ENCODE measurements around the gene CD72.
"Not testable (repeated sequence)": the region's sequence is repeated elsewhere in the genome, so short reads cannot be mapped to it uniquely, and the experiment has no call there.

The CD72 gene

DNA sequence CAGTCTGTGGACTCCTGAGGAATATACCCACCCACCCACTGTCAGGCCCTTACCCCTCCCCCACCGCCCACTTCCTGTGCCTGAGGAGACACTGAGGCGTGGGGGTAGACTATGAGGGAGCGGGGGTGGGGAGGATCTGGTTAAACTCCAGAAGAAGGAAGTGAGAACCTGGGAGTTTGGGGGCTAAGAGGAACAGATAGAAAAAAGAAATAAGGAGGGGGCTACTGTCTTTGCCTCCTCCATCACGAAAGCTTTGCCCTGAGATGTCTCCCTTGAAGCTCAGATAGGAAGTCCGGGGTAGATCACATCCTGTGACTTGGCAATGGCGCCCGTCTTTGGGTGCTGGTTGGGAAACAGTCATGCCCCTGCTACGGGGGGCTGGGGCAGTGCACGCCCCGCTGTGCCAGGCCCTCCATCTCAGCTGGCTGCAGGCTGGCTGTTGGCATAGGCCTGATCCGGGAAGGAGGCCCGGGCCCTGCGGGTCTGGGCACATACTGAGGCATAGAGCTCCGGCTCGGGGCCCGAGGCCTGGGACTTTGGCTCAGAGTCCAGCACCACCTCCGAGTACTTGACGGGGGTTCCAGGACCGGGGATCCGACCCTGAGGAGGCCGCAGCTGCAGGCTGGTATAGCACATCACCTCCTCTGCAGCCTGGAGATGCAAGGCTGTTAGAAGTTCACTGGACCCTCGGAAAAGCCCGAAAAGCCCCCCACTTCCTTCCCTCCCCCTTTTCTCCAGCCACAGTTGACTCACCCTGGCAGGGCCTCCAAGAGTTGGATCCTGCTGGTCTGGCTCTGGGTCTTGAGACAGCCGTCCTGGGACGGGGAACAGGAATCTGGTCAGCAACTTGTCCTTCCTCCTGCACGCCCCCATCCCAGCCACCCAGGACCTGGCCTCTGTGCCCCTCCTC, 31.5 kb upstream of the CD72 start:
- in situ Hi-C loops (cut with HindIII; ENCODE audit: low sequenced_read_pairs): loop anchor here (5.0 kb wide), 1 partner anchor 63 kb away; no protein-coding TSS in a partner anchor

DNA sequence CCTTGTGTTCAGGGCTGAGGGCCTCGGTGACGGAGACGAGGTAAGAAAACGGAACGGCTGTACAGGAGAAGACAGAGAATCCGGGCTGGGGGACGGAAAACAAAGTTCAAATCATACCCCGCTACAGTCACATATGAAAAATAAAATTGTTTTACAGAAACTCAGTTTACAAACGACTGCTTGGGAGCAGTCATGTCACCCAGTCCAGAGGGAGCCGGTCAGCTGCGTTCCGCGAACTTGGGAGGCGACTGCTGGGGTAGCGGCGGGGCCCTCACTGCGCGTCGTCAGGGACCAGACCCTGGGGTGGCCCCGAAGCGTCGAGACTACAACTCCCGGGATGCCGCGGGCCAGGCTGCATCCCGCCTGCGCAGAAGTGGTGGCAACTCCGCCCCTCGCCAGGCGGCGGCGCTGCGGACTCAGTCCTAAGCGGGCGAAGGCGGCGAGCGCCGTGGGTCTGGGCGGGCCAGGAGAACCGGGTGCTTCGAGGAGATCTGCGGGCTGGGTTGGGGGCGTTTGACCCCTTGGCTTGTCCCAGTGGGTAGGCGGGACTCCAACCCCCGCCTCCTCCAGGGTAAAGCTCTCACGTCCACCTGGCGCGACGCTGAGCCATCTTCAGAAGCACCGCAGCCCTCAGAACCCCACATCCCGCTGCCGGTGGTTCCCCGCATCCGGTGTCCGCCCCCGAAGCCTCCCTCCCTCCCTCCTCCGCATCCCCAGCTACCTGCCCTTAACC, 28.5 kb upstream of the CD72 start:
- in situ Hi-C loops (cut with HindIII; ENCODE audit: low sequenced_read_pairs): loop anchor here (5.0 kb wide), 1 partner anchor 66 kb away; no protein-coding TSS in a partner anchor

DNA sequence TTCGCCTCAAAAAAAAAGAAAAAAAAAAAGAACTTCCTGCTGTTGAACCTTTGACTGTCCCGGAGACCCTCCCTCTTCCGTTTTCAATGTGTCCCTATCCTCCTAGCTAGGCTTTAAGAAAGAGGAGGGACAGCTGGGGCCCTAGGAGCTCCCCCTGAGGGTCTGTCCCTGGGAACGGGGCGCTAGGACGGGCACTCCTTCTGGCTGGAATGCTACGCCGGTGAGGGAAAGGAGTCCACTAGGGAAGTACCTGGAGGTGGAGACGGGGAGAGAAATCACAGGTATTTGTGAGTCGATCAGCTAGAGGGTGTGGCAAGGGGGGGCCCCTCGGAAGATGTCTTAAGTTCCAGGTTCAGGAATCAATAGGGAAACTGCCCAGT, 27.9 kb upstream of the CD72 start:
- in situ Hi-C loops (cut with HindIII; ENCODE audit: low sequenced_read_pairs): loop anchor here (5.0 kb wide), 1 partner anchor 66 kb away; no protein-coding TSS in a partner anchor

DNA sequence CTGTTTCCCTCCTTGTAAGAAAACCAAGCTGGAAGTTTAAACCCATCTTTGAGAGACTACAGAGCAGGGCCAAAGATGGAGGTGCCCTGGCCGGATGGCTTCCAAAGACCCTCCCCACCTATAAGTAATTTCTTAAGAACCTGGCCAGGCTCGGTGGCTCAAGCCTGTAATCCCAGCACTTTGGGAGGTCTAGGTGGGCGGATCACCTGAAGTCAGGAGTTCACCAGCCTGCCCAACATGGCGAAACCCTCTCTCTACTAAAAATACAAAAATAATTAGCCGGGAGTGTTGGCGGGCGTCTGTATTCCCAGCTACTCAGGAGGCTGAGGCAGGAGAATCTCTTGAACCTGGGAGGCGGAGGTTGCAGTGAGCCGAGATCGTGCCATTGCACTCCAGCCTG, 27.5 kb upstream of the CD72 start:
- in situ Hi-C loops (cut with HindIII; ENCODE audit: low sequenced_read_pairs): loop anchor here (5.0 kb wide), 1 partner anchor 67 kb away; no protein-coding TSS in a partner anchor

DNA sequence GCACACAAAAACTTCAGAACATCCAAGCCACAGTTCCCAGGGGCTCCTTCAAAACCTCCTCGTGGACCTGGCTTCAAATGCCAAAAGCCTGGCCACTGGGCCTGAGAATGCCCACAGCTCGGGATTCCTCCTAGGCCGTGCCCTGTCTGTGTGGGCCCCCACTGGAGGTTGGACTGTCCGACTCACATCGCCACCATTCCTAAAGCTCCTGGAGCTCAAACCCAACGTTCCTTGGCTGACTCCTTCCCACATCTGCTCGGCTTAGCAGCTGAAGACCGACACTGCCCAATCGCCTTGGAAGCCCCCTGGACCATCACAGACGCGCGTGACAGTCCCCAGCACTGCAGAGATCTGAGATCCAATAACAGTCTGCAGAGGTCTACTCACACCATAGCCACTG, 24.8 kb upstream of the CD72 start:
- in situ Hi-C loops (cut with HindIII; ENCODE audit: low sequenced_read_pairs): no loop called here

DNA sequence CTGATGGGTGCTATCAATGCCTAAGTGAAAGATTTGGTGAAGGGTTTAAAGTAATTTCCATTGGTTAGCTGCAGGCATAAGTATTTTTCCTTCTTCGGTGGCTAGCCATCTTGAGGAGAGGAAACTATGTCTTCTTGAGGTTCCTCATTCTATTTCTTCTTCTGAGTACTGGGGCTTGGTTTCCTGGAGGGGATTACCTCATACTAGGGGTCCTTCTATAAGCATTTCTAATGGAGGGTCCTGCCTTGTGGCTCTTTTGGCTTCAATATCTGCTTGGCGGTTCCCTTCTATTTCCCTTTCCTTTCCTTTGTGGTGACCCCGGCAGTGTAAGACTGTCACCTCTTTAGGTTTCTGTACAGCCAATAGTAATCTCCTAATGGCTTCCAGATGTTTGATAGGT, 23.3 kb upstream of the CD72 start:
- in situ Hi-C loops (cut with HindIII; ENCODE audit: low sequenced_read_pairs): not testable (repeated sequence)

DNA sequence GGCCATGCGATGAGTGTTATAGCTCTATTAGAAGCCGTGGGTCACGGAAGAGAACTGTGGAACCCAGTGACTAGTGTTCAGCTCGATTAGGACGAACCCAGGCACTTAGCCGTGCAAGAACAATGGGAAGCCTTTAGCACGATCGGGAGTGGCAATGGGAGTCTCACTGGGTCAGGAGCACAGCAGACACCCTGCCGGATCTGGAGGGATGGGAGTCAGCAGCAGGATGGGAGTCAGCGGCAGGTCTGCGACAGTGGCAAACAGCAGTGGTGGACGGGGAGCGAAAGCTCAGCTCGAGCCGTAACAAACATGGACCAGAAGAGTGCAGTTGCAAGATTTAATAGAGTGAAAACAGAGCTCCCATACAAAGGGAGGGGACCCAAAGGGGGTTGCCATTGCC, 22.2 kb upstream of the CD72 start:
- in situ Hi-C loops (cut with HindIII; ENCODE audit: low sequenced_read_pairs): not testable (repeated sequence)

DNA sequence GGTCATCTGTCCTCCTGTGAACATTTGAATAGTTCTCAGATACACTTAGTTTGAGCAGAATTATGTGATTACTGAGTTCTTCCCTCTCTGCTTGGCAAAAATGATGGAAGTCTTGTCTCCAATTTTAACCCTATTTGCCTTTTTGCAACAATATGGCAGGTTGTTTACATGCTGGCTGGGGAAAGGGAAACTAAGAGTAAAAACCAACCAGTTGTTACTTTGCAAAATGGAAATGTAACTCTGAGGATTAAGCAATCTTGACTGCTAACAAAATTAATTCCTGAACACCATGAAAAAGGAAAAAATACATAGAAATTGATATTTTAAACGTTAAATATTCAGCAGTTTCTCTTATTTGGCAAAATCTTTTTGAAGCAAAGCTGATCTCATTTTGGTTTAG, 21.4 kb upstream of the CD72 start:
- in situ Hi-C loops (cut with HindIII; ENCODE audit: low sequenced_read_pairs): no loop called here

DNA sequence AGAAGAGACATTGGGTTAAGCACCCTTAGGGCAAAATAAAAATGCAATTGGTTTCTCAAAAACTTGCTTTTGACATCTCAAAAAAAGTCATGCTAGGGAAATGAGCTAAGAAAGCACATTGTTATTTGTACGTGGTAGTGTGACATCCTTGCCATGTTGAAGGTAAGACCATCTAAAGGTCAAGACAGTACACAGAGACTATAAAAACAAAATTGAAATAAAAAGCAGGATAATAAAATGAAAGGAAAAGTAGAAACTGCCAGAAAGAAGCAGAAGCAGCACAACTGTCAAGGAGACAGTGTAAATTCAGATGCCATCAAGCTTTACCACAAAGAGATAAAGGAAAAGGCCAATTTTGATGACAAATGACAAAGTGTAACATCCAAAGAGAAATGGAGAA, 21.0 kb upstream of the CD72 start:
- in situ Hi-C loops (cut with HindIII; ENCODE audit: low sequenced_read_pairs): not testable (repeated sequence)

DNA sequence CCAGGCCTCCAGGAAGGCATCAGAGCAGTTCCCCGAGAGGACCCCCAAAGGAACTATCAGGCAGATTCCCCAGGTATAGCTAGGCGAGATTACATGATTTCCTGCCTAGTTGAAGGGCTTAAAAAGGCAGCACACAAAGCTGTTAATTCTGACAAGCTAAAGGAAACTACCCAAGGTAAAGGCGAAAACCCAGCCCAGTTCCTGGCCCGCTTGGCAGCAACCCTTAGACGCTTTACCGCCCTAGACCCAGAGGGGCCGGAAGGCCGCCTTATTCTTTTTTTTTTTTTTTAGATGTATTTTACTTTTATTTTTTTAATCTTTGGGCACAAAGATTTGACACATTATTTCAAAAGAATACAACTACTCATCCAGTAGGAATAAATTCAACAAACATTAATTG, 20.5 kb upstream of the CD72 start:
- in situ Hi-C loops (cut with HindIII; ENCODE audit: low sequenced_read_pairs): not testable (repeated sequence)

DNA sequence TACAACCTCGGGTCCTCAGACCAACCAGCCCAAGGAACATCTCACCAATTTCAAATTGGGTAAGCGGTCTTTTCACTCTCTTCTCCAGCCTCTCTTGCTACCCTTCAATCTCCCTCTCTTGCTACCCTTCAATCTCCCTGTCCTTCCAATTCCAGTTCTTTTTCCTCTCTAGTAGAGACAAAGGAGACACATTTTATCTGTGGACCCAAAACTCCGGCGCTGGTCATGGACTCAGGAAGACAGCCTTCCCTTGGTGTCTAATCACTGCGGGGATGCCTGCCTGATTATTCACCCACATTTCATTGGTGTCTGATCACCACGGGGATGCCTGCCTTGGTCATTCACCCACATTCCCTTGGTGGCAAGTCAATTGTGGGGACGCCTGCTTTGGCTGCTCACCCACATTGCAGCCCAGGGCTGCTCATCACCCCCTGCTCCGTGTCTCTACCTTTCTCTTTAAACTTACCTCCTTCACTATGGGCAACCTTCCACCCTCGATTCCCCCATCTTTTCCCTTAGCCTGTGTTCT, 19.3 kb upstream of the CD72 start:
- in situ Hi-C loops (cut with HindIII; ENCODE audit: low sequenced_read_pairs): not testable (repeated sequence)

DNA sequence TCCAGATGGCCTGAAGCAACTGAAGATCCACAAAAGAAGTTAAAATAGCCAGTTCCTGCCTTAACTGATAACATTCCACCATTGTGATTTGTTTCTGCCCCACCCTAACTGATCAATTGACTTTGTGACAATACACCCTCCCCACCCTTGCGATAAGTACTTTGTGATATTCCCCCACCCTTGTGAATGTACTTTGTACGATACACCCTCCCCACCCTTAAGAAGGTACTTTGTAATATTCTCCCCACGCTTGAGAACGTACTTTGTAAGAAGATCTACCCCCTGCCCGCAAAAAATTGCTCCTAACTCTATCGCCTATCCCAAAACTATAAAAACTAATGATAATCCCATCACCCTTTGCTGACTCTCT, 18.6 kb upstream of the CD72 start:
- in situ Hi-C loops (cut with HindIII; ENCODE audit: low sequenced_read_pairs): not testable (repeated sequence)

DNA sequence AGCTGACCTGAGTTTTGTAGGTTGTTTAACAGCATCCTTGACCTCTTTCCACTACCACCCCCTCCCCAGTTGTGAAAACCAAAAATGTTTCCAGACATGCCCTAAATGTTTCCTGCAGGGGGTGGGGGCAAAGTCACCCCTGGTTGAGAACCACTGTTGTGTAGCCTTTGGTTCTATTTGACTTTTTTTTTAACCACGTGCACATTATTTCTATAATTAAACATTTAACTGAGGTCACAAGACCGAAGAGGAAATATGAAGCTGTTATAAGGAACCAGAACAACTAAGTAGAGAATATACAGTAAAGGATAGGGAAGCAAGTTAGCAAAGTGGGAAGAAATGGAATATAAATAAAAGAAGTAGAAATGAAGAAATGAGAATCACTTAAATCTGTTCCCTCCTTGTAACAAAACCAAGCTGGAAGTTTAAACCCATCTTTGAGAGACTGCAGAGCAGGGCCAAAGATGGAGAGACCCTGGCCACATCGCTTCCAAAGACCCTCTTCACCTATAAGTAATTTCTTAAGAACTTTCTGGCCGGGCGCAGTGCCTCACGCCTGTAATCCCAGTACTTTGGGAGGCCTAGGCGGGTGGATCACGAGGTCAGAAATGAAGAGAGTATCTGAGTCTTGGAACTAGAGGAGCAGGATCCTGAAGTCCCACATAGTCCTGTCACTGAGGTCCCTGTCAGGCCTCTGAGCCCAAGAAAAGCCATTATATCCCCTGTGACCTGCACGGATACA, 18.1 kb upstream of the CD72 start:
- in situ Hi-C loops (cut with HindIII; ENCODE audit: low sequenced_read_pairs): no loop called here

DNA sequence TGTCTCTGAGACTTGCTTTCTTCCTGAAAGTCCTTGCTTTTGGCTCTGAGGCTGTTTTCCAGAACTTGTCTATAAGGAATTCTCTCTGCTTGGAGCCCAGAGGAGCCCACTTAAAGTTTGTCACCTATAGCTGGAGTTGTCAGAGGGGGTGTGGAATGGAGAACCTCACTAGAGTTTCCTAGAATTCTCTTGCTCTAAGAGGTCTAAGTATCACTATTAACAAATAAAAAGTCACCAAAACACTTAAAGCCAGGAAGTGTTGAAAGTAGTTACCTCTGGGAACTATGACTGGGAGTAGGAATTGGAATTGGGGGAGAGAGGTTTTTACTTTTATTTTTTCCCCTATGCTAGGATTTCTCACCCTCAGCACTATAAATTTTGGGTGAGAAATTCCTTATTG, 17.5 kb upstream of the CD72 start:
- in situ Hi-C loops (cut with HindIII; ENCODE audit: low sequenced_read_pairs): no loop called here

DNA sequence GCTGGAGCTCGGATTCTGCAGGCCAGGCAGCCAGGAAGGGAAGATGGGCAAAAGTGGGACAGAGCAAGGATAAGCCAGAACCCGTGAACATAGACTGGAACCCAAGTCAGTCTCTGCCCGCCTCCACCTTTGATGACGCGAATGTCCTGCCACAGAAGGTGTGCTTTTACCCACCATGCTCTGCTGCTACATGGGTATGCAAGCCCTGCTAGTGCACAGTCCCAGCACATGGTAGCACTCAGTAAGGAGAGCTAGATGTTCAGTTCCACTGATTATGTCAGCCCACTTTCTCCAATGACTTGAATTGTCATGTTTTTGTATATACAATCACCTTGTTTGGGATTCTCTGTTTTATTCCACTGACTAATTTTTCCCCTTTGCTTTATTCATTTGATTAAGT, 11.4 kb upstream of the CD72 start:
- in situ Hi-C loops (cut with HindIII; ENCODE audit: low sequenced_read_pairs): loop anchor here (5.0 kb wide), 2 partner anchors 53 to 77 kb away; no protein-coding TSS in a partner anchor

DNA sequence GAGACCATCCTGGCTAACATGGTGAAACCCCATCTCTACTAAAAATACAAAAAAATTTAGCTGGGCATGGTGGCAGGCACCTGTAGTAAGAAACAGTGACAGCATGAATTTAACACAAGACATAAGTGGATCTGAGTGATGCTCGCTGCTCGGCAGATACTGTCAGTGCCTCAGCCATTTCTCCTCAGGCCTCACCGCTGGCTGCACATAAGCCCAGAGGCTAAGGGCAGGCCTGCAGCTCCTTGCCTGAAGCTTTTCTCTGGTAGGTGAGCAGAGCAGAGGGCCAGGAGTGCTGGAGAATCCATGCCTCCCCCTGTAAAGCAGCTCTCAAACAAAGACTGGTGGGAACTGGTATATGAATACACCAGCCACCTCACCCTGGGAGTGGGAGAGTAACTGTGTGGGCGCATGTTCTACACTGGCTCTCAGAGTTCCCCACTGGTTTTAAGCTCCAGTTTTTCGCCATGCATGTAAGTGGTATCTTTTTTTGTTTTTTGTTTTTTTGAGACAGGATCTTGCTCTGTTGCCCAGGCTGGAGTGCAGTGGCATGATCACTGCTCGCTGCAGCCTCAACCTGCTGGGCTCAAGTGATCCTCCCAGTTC, 10.3 kb upstream of the CD72 start:
- in situ Hi-C loops (cut with HindIII; ENCODE audit: low sequenced_read_pairs): loop anchor here (5.0 kb wide), 2 partner anchors 54 to 76 kb away; no protein-coding TSS in a partner anchor

DNA sequence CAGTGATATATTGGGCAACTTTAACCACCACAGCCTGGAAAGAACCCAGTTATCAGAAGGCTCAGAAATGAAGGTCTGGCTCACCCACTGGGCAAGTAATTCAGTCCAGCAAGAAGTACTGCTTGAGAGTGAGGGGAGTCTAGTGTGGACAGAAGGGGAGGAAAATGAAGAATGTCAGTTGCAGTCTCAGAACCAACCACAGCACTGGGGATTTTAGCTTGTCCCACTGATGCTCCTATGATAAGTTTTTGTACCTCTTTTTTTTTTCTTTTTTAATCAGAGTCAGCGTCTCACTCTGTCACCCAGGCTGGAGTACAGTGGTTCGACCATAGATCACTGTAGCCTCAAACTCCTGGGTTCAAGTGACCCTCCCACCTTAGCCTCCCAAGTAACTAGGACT, 9.4 kb upstream of the CD72 start:
- in situ Hi-C loops (cut with HindIII; ENCODE audit: low sequenced_read_pairs): loop anchor here (5.0 kb wide), 2 partner anchors 55 to 75 kb away; no protein-coding TSS in a partner anchor

DNA sequence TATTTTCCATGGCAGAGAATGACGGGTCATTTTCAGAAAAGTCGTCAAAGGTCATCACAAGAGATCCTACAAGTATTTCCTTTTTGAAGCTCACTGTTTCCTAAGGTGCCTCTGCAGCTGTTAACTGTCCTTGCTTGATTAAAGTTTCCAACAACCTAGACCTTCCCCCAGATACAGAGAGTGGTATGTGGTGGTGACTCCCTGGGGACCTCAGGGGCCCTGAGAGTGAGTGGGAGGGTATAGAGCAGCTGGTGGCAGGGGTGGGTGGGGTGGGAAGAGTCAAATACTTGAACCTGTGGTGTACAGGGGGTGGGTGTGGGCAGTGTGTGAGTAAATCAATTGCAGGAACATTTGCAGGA, 1.6 kb upstream of the CD72 start:
- in situ Hi-C loops (cut with HindIII; ENCODE audit: low sequenced_read_pairs): no loop called here

DNA sequence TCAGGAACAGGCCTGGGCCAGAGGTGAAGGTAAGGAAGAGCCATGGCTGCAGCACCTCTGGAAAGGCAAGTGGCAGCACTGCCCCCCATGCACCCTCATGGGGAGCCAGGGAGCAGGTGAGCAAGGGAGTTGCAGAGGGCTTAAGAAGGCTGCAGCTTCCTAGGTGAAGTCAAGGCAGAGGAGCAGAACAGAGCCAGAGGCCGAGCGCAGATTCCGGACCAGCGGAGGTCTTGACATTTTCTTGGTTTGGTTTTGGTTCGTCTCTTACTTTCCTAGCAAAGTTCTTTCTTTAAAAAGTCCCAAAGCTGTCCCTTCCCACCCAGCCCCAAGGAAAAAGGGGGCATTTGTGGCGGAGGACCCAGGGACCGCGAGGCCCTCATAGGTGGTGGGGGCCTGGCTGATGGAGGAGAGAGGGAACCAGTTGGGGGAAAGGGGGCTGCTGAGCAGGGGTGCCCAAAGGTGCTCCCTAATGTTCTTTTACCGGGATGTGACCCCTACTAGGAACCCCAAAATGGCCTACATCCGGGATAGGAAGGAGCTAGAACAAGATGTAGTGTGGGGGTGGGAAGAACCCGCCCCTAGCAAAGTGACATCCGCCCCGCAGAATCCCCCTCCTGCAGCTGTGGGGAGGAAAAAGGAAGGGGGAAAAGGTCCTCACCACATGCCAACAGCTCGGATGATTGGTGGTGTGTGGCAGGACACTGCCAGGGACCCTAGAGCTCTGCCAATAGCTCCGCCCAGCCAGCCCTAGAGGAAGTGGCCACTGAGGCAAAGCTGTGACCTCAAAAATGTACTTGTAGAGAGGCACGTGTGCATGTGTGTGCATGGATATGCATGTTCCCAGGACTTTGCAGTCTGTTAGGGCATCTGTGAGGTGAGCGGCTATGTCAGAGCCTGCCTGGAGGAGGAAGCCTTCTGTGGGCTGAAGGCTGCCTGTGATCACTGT, 914 bp upstream of the CD72 start:
- in situ Hi-C loops (cut with HindIII; ENCODE audit: low sequenced_read_pairs): no loop called here
